H1 (cell line): ENCODE data around the gene SUPT4H1. TPM values are rescaled to one million over a fixed set of nuclear protein-coding genes. Genes with fewer than 3 reads are reported as not detected.
A peak's percentile ranks its signal among the peaks of the same experiment; 100 is the strongest.

Experiments used
- CTCF ChIA-PET: fragments of 300-600 bp; sonication (Branson Sonifier 250); formaldehyde crosslinking; loops from one replicate; lab custom pipeline; 2021; ENCODE audit not compliant: partially characterized antibody; lab: Charles Lee
- POLR2A ChIA-PET: fragments of 300-600 bp; sonication (Branson Sonifier 250); formaldehyde crosslinking; loops from one replicate; lab custom pipeline; 2021; ENCODE audit warnings: inconsistent platforms; ENCODE audit not compliant: partially characterized antibody; lab: Charles Lee
- DNase-seq, 2 experiments: peaks; one replicate each; pipeline versions ENCODE4 v3.0.0 to v3.0.0-alpha.2; 2010 to 2022; ENCODE audit warnings: low spot score in 2 of 2, low read depth in 1 of 2, mixed read lengths in 1 of 2
- FAIRE-seq: peaks from 2 replicates; lab custom pipeline; 2011; peaks lifted over from hg19 to GRCh38; lab: Jason Lieb, UNC
- H2AFZ ChIP-seq: 2 replicates; pipeline ENCODE4 v1.8.1; 2012; ENCODE audit warnings: low read length, inconsistent platforms
- H2AK5ac ChIP-seq: 2 replicates; pipeline ENCODE4 v1.6.1; 2013; ENCODE audit warnings: low read depth, low read length
- H2BK120ac ChIP-seq: replicated peaks from 2 replicates; pipeline ENCODE3; 2013; ENCODE audit warnings: low read depth, low read length, inconsistent platforms
- H2BK12ac ChIP-seq: 2 replicates; pipeline ENCODE4 v1.6.1; 2013; ENCODE audit warnings: low read depth, low read length
- H2BK15ac ChIP-seq: 2 replicates; pipeline ENCODE4 v1.6.1; 2013; ENCODE audit warnings: low read length
- H2BK20ac ChIP-seq: 2 replicates; pipeline ENCODE4 v1.6.1; 2013; ENCODE audit warnings: low read length
- H2BK5ac ChIP-seq: 2 replicates; pipeline ENCODE4 v1.6.1; 2013; ENCODE audit warnings: low read depth, low read length
- H3K14ac ChIP-seq: 2 replicates; pipeline ENCODE4 v1.6.1; 2013; ENCODE audit warnings: inconsistent platforms; ENCODE audit not compliant: insufficient read length
- H3K18ac ChIP-seq: 2 replicates; pipeline ENCODE4 v1.6.1; 2013; ENCODE audit warnings: low read length; ENCODE audit errors: extremely low read depth
- H3K23ac ChIP-seq: 2 replicates; pipeline ENCODE4 v1.6.1; 2013; ENCODE audit warnings: inconsistent platforms; ENCODE audit not compliant: insufficient read length
- H3K23me2 ChIP-seq: 2 replicates; pipeline ENCODE4 v1.6.1; 2013; ENCODE audit warnings: low read depth, low read length
- H3K27ac ChIP-seq: 2 replicates; pipeline ENCODE4 v1.6.1; 2011; ENCODE audit warnings: low read depth, low read length, inconsistent platforms
- H3K27me3 ChIP-seq, 4 experiments: replicated peaks in 1 of 4; 1 replicate in 1 of 4; 2 replicates in 3 of 4; pipeline versions ENCODE4 v1.6.1 to v1.8.1; 2011 to 2013; ENCODE audit warnings: low read length in 3 of 4, mild to moderate bottlenecking in 3 of 4, inconsistent platforms in 2 of 4, mixed read lengths in 2 of 4, moderate library complexity in 1 of 4; ENCODE audit not compliant: control insufficient read depth in 3 of 4, insufficient read depth in 3 of 4; ENCODE audit errors: extremely low read depth in 1 of 4
- H3K36me3 ChIP-seq, 4 experiments: 2 replicates each; pipeline versions ENCODE4 v1.6.1 to v1.8.1; 2011 to 2013; ENCODE audit warnings: mild to moderate bottlenecking in 4 of 4, low read length in 3 of 4, moderate library complexity in 2 of 4, control low read depth in 1 of 4, inconsistent platforms in 1 of 4; ENCODE audit not compliant: insufficient read depth in 4 of 4, control insufficient read depth in 2 of 4
- H3K4ac ChIP-seq: replicated peaks from 2 replicates; pipeline ENCODE3; 2013; ENCODE audit warnings: low read length, low read depth, mixed read lengths, inconsistent platforms; ENCODE audit not compliant: insufficient read length
- H3K4me1 ChIP-seq, 4 experiments: replicated peaks in 1 of 4; 1 replicate in 1 of 4; 2 replicates in 3 of 4; pipeline versions ENCODE4 v1.6.1 to v1.8.1; 2011 to 2013; ENCODE audit warnings: low read length in 3 of 4, inconsistent platforms in 2 of 4, mixed read lengths in 1 of 4; ENCODE audit not compliant: insufficient read depth in 4 of 4, control insufficient read depth in 3 of 4
- H3K4me2 ChIP-seq, 2 experiments: 2 replicates each; pipeline versions ENCODE4 v1.6.1 to v1.8.1; 2011 to 2013; ENCODE audit warnings: low read depth in 2 of 2, low read length in 2 of 2, control low read depth in 1 of 2, inconsistent platforms in 1 of 2, mild to moderate bottlenecking in 1 of 2; ENCODE audit not compliant: insufficient read depth in 1 of 2
- H3K4me3 ChIP-seq, 4 experiments: fragments of 200-600, 300-600 bp in 1 of 4; sonication (generic), shearing (Covaris generic), sonication (Bioruptor Twin) in 1 of 4; 2 replicates each; pipeline versions ENCODE4 v1.5.1 to v1.8.1; 2011 to 2016; ENCODE audit warnings: low read length in 4 of 4, low read depth in 3 of 4, control low read depth in 2 of 4, inconsistent platforms in 2 of 4, mild to moderate bottlenecking in 2 of 4, mixed read lengths in 1 of 4, moderate library complexity in 1 of 4; ENCODE audit not compliant: insufficient read depth in 2 of 4; ENCODE audit errors: extremely low read depth in 1 of 4
- H3K56ac ChIP-seq: replicated peaks from 2 replicates; pipeline ENCODE3; 2013; ENCODE audit warnings: low read depth, mild to moderate bottlenecking, mixed read lengths, low read length, inconsistent platforms; ENCODE audit not compliant: insufficient read length
- H3K79me1 ChIP-seq: 2 replicates; pipeline ENCODE4 v1.6.1; 2013; ENCODE audit warnings: low read depth, low read length, control low read depth
- H3K79me2 ChIP-seq, 2 experiments: 2 replicates each; pipeline versions ENCODE4 v1.6.1 to v1.8.1; 2012 to 2013; ENCODE audit warnings: low read length in 2 of 2, mild to moderate bottlenecking in 2 of 2, inconsistent platforms in 1 of 2; ENCODE audit not compliant: insufficient read depth in 2 of 2, control insufficient read depth in 1 of 2
- H3K9ac ChIP-seq, 4 experiments: replicated peaks in 1 of 4; 1 replicate in 1 of 4; 2 replicates in 3 of 4; pipeline versions ENCODE4 v1.6.1 to v1.8.1; 2011 to 2013; ENCODE audit warnings: low read depth in 3 of 4, low read length in 3 of 4, control low read depth in 2 of 4, mild to moderate bottlenecking in 2 of 4, moderate library complexity in 2 of 4, inconsistent platforms in 1 of 4; ENCODE audit errors: extremely low read depth in 1 of 4
- H3K9me3 ChIP-seq, 2 experiments: 2 replicates each; pipeline versions ENCODE4 v1.6.1 to v1.8.1; 2012 to 2013; ENCODE audit warnings: mild to moderate bottlenecking in 2 of 2, moderate library complexity in 2 of 2, control low read depth in 1 of 2, inconsistent platforms in 1 of 2, low read depth in 1 of 2, low read length in 1 of 2, mixed read lengths in 1 of 2; ENCODE audit not compliant: insufficient read depth in 2 of 2
- H4K20me1 ChIP-seq, 2 experiments: replicated peaks in 1 of 2; 2 replicates each; pipeline versions ENCODE3 to v1.8.1; 2011 to 2013; ENCODE audit warnings: inconsistent platforms in 2 of 2, low read length in 2 of 2, mild to moderate bottlenecking in 1 of 2; ENCODE audit not compliant: insufficient read depth in 2 of 2, control insufficient read depth in 1 of 2
- H4K5ac ChIP-seq: 2 replicates; pipeline ENCODE4 v1.6.1; 2013; ENCODE audit warnings: low read length, low read depth, mixed read lengths, inconsistent platforms; ENCODE audit not compliant: insufficient read length
- H4K8ac ChIP-seq: 2 replicates; pipeline ENCODE4 v1.8.0; 2013; ENCODE audit warnings: mild to moderate bottlenecking, moderate library complexity, low read length, inconsistent platforms; ENCODE audit not compliant: insufficient read depth; ENCODE audit errors: extremely low read depth
- H4K91ac ChIP-seq: replicated peaks from 2 replicates; pipeline ENCODE3; 2013; ENCODE audit warnings: low read length, mixed read lengths, inconsistent platforms; ENCODE audit not compliant: insufficient read length
- NANOG ChIP-seq: IDR thresholded peaks from 2 replicates; pipeline ENCODE4 v1.6.1; 2011; ENCODE audit warnings: low read length, low read depth, mild to moderate bottlenecking, inconsistent platforms; ENCODE audit not compliant: insufficient read depth, poor library complexity, severe bottlenecking
- RAD21 ChIP-seq, 2 experiments: IDR thresholded peaks in 1 of 2; conservative IDR thresholded peaks in 1 of 2; 2 replicates each; pipeline ENCODE4 v1.6.1; 2011; ENCODE audit warnings: low read depth in 2 of 2, low read length in 2 of 2, improper control_type of control experiment in 1 of 2, inconsistent platforms in 1 of 2, mild to moderate bottlenecking in 1 of 2, moderate library complexity in 1 of 2
- ZNF274 ChIP-seq: IDR thresholded peaks from 2 replicates; pipeline ENCODE4 v1.7.0; 2012; ENCODE audit warnings: low read length, borderline replicate concordance; ENCODE audit errors: extremely low read depth
- WGBS, 2 experiments: shearing (Covaris generic) in 1 of 2; methylation state at CpG; one replicate each; pipeline versions ENCODE4 v1.1.6 to v1.1.7; 2013 to 2015; ENCODE audit warnings: low lambda C conversion rate in 2 of 2, mixed read lengths in 2 of 2, inconsistent platforms in 1 of 2, low coverage in 1 of 2, missing lambda C conversion rate in 1 of 2; ENCODE audit not compliant: insufficient replicate concordance in 2 of 2, insufficient coverage in 1 of 2, insufficient read length in 1 of 2; ENCODE audit errors: extremely low coverage in 1 of 2, missing lambda C conversion rate in 1 of 2; 5-methylcytosine and 5-hydroxymethylcytosine counted together
- polyA plus RNA-seq, 7 experiments: library from polyadenylated mRNA; depleted of rRNA in 3 of 7; stranded (reverse) in 5 of 7; unstranded in 2 of 7; fragments of >200 nt in 5 of 7; fragments of 200-250 nt in 2 of 7; gene quantifications; 1 replicate in 5 of 7; 2 replicates in 1 of 7; 4 replicates in 1 of 7; pipeline versions ENCODE4 v1.2.1 to v1.2.3, GENCODE V29; 2011 to 2013; ENCODE audit warnings: missing spikeins in 2 of 7, mixed read lengths in 2 of 7
- total RNA-seq: library from RNA; stranded (reverse); fragmentation: NEBNext Ultra II Directional; extraction: Animal tissue kit (Norgen Biotek cat#: 25700); gene quantifications from 2 replicates; pipeline ENCODE4 v1.2.1, GENCODE V29; 2021
- TF ChIP-seq, protein P1 (sequence below): IDR thresholded peaks from 2 replicates; pipeline ENCODE4 v1.6.1; 2011; ENCODE audit warnings: low read depth, mild to moderate bottlenecking, low read length; ENCODE audit not compliant: insufficient read depth

The SUPT4H1 gene
- total and polyA plus RNA-seq, 2 of the 8 experiments (the other 6 are each of a cell fraction or from before 2014, with no cell fraction given): 112 to 143 TPM

DNA sequence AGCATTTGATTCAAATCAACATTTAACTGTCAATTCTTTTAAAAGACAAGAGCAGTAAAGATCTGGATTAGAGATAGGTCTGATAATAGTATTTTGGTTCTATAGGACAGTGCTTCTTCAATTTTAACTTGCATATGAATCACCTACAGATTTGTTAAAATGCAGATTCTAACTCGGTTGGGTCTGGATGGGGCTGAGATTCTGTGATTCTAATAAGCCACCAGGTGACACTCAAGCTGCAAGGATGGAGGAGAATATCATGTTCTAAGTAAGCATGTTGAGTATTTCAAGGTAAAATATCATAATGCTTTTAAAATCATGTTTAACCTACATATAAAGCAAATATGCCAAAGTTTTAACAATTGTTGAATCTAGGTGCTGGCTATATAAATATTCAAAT, 39.2 kb downstream of the SUPT4H1 start:
- H3K23ac ChIP-seq: no peak overlapping the region
- no peak overlapping the region for H3K18ac ChIP-seq
- FAIRE-seq (no peak), DNase-seq (no peak)
- H2BK12ac ChIP-seq: no peak overlapping the region
- H3K56ac ChIP-seq: no peak overlapping the region
- H3K4me2 ChIP-seq: no peak overlapping the region
- no peak overlapping the region for H4K8ac ChIP-seq
- H3K23me2 ChIP-seq: no peaks in the 10 kb centered on the region; the same call in 1 of the 2 replicates
- no peaks in the 10 kb centered on the region for H3K36me3 ChIP-seq
- H3K4me3 ChIP-seq: no peak overlapping the region
- H3K9ac ChIP-seq: no peak overlapping the region
- no peaks in the 10 kb centered on the region for H3K9me3 ChIP-seq
- H4K5ac ChIP-seq: no peak overlapping the region
- H2BK15ac ChIP-seq: no peak overlapping the region
- no peak overlapping the region for H3K27ac ChIP-seq
- H2BK20ac ChIP-seq: no peak overlapping the region
- H3K14ac ChIP-seq: no peak overlapping the region
- no peak overlapping the region for H2BK120ac ChIP-seq
- CTCF ChIA-PET: interaction anchor here (0.6 to 21.9 kb wide), 16 partner anchors 8 to 453 kb away, joined by 3 to 384 read pairs (median 4); partner anchors contain the start of gene SUPT4H1
- H2BK5ac ChIP-seq: no peak overlapping the region
- POLR2A ChIA-PET: interaction anchor here (1.1 to 1.2 kb wide), 3 partner anchors 8 to 63 kb away, joined by 3 to 6 read pairs (median 3); partner anchors contain the start of gene MPO
- H3K79me1 ChIP-seq: no peaks in the 10 kb centered on the region
- no peaks in the 10 kb centered on the region for H4K20me1 ChIP-seq
- H3K79me2 ChIP-seq: no peaks in the 10 kb centered on the region
- peaks cover 0 to 8% (median 4%) of the 10 kb centered on the region in 4 experiments; a peak in 4 of 7 replicates for H3K4me1 ChIP-seq
- no peak overlapping the region for H2AFZ ChIP-seq
- WGBS, 2 experiments: 65% methylated on average over 1 of the region's 1 CpG; no CpG with 5 or more reads in 1 of the 2 experiments
- H3K4ac ChIP-seq: no peak overlapping the region
- no peak overlapping the region for H4K91ac ChIP-seq
- H2AK5ac ChIP-seq: no peak overlapping the region
- H3K27me3 ChIP-seq: no peaks in the 10 kb centered on the region
- TF ChIP-seq, protein P1, sequence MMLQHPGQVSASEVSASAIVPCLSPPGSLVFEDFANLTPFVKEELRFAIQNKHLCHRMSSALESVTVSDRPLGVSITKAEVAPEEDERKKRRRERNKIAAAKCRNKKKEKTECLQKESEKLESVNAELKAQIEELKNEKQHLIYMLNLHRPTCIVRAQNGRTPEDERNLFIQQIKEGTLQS: no peak
- TF ChIP-seq RAD21 (IDR thresholded peaks at IDR 0.05 in 1 of 2, conservative IDR thresholded peaks at IDR 0.05 in 1 of 2; ENCODE audit: low read depth in 2 of 2, low read length in 2 of 2): peak; percentile 30 to 36; a peak in 3 of 4 replicates
- no peak for TF ChIP-seq NANOG
- no peak for TF ChIP-seq ZNF274
